SJCRH30 (cell line): ENCODE measurements around the gene PAN2. TPM values are rescaled to one million over a fixed set of nuclear protein-coding genes. Genes with fewer than 3 reads are reported as not detected.

ENCODE experiments used
- DNase-seq, 2 experiments: peaks; one replicate each; pipeline ENCODE4 v3.0.0-alpha.2; 2015 to 2020
- H3K27ac ChIP-seq: fragments of 250-450 bp; sonication (Bioruptor Pico); 2 replicates; pipeline ENCODE4 v1.5.1; 2020; ENCODE audit warnings: mild to moderate bottlenecking, moderate library complexity
- H3K27me3 ChIP-seq: fragments of 250-450 bp; sonication (Bioruptor Pico); 2 replicates; pipeline ENCODE4 v1.5.1; 2020; ENCODE audit warnings: mild to moderate bottlenecking, moderate library complexity
- H3K36me3 ChIP-seq: fragments of 250-450 bp; sonication (Bioruptor Pico); 2 replicates; pipeline ENCODE4 v1.5.1; 2020; ENCODE audit warnings: mild to moderate bottlenecking, moderate library complexity
- H3K4me1 ChIP-seq: fragments of 250-450 bp; sonication (Bioruptor Pico); 2 replicates; pipeline ENCODE4 v1.5.1; 2020; ENCODE audit warnings: mild to moderate bottlenecking, moderate library complexity
- H3K4me3 ChIP-seq: fragments of 250-450 bp; sonication (Bioruptor Pico); 2 replicates; pipeline ENCODE4 v1.5.1; 2020; ENCODE audit warnings: mild to moderate bottlenecking, moderate library complexity
- H3K9me3 ChIP-seq: fragments of 250-450 bp; sonication (Bioruptor Pico); replicated peaks from 2 replicates; pipeline ENCODE4 v1.5.1; 2020; ENCODE audit warnings: mild to moderate bottlenecking, moderate library complexity
- total RNA-seq: library from RNA; depleted of rRNA; stranded (reverse); fragments of >200 nt; shearing (Covaris generic); gene quantifications from 2 replicates; pipeline ENCODE4 v1.2.3, GENCODE V29; 2014; rRNA removed

Gene PAN2
- 25.5 and 27.9 TPM in 2 replicates for total RNA-seq

- peak within 1 kb of the TSS; percentile 64 for H3K4me3 ChIP-seq
- H3K36me3 ChIP-seq, result no peaks in the 10 kb centered on the region
- peak; percentile 96 to 98 for DNase-seq
- H3K27me3 ChIP-seq, result no peaks in the 10 kb centered on the region
- no peaks in the 10 kb centered on the region for H3K9me3 ChIP-seq
- H3K27ac ChIP-seq, result peak within 1 kb of the TSS; percentile 88
- H3K4me1 ChIP-seq, result peaks cover 8% of the 10 kb centered on the region; the same call in 1 of the 2 replicates
Measured at GRCh38 chr12:56333679-56334489, at the start of gene PAN2. TSS of gene PAN2 (minus strand) at chr12:56334000. CDS start at chr12:56333094, 906 bp downstream.

DNA sequence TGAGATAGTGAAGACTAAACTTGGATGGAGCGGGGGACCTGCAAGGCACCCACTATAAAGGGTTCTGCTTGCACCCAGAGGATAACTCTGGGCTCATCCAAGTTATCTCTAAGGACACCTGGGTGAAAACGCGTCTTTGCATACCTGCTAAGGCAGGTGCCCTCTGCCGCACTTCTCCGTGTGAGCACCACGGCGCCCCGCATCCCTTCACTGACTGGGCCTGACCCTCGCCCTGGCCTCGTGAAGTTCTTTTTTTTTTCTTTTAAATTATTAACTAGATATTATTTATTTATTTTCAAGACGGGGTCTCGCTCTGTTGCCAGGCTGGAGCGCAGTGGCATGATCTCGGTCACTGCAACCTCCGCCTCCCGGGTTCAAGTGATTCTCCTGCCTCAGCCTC, 48.8 kb upstream of the PAN2 start:
- Histone ChIP-seq H3K4me3 (no peak overlapping the region), H3K4me1 (peaks cover 5% of the 10 kb centered on the region; the same call in 1 of the 2 replicates), H3K9me3 (no peaks in the 10 kb centered on the region), H3K27ac (no peak overlapping the region), H3K36me3 (no peaks in the 10 kb centered on the region), H3K27me3 (no peaks in the 10 kb centered on the region)
- DNase-seq, result no peak

- Histone ChIP-seq H3K36me3 (no peaks in the 10 kb centered on the region), H3K9me3 (no peaks in the 10 kb centered on the region)
- no peak for DNase-seq
Measured at GRCh38 chr12:56377989-56378316, 44.2 kb upstream of the PAN2 start.

DNA sequence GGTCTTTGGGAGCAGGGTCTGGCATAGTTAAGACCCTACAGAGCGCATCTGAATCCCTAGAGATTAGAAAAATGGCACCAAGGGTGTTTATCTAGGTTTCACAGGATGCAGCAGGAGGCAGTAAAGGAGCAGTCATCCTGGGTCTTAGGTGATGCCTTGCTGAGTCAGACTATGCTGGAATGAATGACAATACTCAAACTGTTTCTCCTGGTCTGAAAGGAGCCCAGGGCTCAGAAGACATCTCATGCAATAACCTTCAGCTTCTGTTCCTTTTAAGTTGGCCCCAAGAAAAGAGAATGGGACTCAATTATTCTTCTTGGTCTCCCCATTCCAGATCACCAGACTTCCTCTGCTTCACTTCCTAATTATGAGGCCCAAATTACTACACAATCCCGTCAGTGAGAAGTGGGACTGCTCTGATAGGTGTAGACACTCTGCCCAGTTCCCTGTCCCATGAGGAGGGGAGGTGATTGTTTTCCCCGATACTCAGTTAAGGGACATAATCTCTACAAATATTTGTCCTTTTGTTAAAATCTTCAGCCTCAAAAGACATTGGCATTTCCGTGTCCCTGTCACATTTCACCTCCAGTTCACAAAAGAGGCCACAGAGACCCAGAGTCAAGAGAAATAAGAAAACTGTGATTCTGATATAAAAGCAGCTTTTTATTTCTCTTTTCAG, 43.6 kb upstream of the PAN2 start:
- no peak for DNase-seq
- no peak overlapping the region for H3K4me3 ChIP-seq
- no peak overlapping the region for H3K27ac ChIP-seq
- H3K9me3 ChIP-seq, result no peaks in the 10 kb centered on the region
- H3K36me3 ChIP-seq, result no peaks in the 10 kb centered on the region
- H3K27me3 ChIP-seq, result 0 out of 2 replicates have a peak, but pooled peaks cover 11% of the 10 kb centered on the region
- no peaks in the 10 kb centered on the region for H3K4me1 ChIP-seq

More at GRCh38 chr12:56377989-56378316, 44.2 kb upstream of the PAN2 start:
- Histone ChIP-seq H3K4me3 (no peak overlapping the region), H3K4me1 (no peaks in the 10 kb centered on the region), H3K27ac (no peak overlapping the region), H3K27me3 (0 out of 2 replicates have a peak, but pooled peaks cover 11% of the 10 kb centered on the region)

- Histone ChIP-seq H3K27me3 (0 out of 2 replicates have a peak, but pooled peaks cover 11% of the 10 kb centered on the region), H3K4me3 (no peak overlapping the region), H3K36me3 (no peaks in the 10 kb centered on the region), H3K9me3 (no peaks in the 10 kb centered on the region), H3K4me1 (no peaks in the 10 kb centered on the region), H3K27ac (no peak overlapping the region)
- DNase-seq, result no peak
Measured at GRCh38 chr12:56375598-56376434, 42.0 kb upstream of the PAN2 start.

- H3K36me3 ChIP-seq, result no peaks in the 10 kb centered on the region
- DNase-seq, result no peak
- H3K9me3 ChIP-seq, result no peaks in the 10 kb centered on the region
- no peak overlapping the region for H3K27ac ChIP-seq
- 0 out of 2 replicates have a peak, but pooled peaks cover 11% of the 10 kb centered on the region for H3K27me3 ChIP-seq
- no peak overlapping the region for H3K4me3 ChIP-seq
- H3K4me1 ChIP-seq, result no peaks in the 10 kb centered on the region
Measured at GRCh38 chr12:56374726-56375597, 41.2 kb upstream of the PAN2 start.

DNA sequence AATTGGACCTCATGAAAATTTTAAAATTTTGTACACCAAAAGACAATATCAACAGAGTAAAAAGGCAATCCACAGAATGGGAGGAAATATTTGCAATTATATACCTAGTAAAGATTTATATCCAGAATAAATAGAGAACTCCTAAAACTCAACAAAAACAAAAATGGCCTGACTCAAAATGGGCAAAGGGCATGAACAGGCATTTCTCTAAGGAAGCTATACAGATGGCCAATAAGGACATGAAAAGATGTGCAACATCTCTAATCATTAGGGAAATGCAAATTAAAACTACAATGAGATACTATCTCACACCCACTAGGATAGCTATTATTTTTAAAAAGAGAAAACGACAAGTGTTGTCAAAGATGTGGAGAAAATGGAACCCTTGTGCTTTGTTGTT, 39.7 kb upstream of the PAN2 start:
- H3K36me3 ChIP-seq, result no peaks in the 10 kb centered on the region
- H3K4me1 ChIP-seq, result no peaks in the 10 kb centered on the region
- no peak for DNase-seq
- no peaks in the 10 kb centered on the region for H3K9me3 ChIP-seq
- H3K4me3 ChIP-seq, result no peak overlapping the region
- 0 out of 2 replicates have a peak, but pooled peaks cover 11% of the 10 kb centered on the region for H3K27me3 ChIP-seq
- no peak overlapping the region for H3K27ac ChIP-seq

DNA sequence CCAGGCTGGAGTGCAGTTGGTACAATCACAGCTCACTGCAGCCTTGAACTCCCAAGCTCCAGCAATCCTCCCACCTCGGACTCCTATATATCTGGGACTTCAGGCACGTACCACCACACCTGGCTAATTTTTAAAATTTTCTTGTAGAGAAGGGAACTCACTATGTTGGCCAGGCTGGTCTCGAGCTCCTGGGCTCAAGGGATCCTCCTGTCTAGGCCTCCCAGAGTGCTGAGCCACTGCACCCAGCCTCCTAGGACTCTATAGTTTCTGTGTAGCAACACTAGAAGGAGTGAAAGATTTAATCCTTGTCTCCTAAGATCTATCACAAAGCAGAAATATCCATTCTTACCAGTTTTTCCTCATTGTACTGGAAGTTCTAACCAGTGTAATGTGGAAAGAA, 33.1 kb upstream of the PAN2 start:
- Histone ChIP-seq H3K9me3 (no peaks in the 10 kb centered on the region), H3K4me1 (no peaks in the 10 kb centered on the region), H3K4me3 (no peak overlapping the region), H3K36me3 (no peaks in the 10 kb centered on the region), H3K27ac (no peak overlapping the region), H3K27me3 (no peaks in the 10 kb centered on the region)
- DNase-seq, result no peak

DNA sequence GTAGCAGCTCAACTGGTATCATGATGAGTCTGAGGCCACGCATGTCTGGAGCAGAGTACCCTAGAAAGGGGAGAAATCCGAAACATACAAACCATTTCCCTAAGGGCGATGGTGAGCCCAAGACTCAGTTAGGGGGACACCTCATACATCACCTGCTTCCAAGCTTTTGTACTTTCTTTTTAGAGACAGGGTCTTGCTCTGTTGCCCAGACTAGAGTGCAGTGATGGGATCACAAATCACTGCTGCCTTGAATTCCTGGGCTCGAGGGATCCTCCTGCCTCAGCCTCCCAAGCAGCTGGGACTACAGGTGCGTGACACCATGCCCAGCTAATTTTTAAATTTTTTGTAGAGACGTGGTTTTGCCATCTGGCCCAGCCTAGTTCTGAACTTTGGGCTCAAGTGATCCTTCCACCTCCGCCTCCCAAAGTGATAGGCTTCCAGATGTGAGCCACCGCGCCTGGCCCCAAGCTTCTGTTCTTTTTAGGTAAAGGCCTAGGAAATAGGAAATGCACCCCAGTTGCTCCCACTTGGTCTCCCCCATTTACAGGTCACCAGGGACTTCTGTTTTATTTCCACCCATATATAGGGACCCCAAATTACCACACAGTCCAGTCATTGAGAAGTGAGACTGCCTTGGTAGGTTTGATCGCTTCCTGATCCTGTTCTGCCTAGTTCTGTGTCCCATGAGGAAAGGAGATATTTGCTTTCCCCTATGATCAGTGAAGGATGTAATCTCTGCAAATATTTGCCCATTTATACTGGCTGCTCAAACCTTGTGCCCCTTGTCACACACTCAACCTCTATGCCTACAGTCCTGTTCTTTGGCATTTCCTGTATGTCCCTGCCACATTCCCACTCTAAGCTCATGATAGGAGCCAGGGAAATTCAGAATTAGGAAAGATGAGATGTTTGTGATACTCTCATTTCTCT, 28.6 kb upstream of the PAN2 start, which contains the start of gene APOF:
APOF (minus strand) TSS at position 728 of the 930 bp plus-strand sequence; CDS start at position 616, 112 bp downstream.
- DNase-seq, result no peak
- Histone ChIP-seq H3K4me3 (no peak within 1 kb of the TSS), H3K27ac (no peak within 1 kb of the TSS), H3K36me3 (no peaks in the 10 kb centered on the region), H3K4me1 (peaks cover 5% of the 10 kb centered on the region; the same call in 1 of the 2 replicates), H3K27me3 (no peaks in the 10 kb centered on the region), H3K9me3 (no peaks in the 10 kb centered on the region)

GRCh38 chr12:56361487-56362129, 27.8 kb upstream of the PAN2 start:
- H3K4me3 ChIP-seq, result no peak overlapping the region
- DNase-seq, result no peak
- H3K9me3 ChIP-seq, result no peaks in the 10 kb centered on the region
- H3K4me1 ChIP-seq, result peaks cover 5% of the 10 kb centered on the region; the same call in 1 of the 2 replicates
- H3K36me3 ChIP-seq, result no peaks in the 10 kb centered on the region
- no peaks in the 10 kb centered on the region for H3K27me3 ChIP-seq
- no peak overlapping the region for H3K27ac ChIP-seq

DNA sequence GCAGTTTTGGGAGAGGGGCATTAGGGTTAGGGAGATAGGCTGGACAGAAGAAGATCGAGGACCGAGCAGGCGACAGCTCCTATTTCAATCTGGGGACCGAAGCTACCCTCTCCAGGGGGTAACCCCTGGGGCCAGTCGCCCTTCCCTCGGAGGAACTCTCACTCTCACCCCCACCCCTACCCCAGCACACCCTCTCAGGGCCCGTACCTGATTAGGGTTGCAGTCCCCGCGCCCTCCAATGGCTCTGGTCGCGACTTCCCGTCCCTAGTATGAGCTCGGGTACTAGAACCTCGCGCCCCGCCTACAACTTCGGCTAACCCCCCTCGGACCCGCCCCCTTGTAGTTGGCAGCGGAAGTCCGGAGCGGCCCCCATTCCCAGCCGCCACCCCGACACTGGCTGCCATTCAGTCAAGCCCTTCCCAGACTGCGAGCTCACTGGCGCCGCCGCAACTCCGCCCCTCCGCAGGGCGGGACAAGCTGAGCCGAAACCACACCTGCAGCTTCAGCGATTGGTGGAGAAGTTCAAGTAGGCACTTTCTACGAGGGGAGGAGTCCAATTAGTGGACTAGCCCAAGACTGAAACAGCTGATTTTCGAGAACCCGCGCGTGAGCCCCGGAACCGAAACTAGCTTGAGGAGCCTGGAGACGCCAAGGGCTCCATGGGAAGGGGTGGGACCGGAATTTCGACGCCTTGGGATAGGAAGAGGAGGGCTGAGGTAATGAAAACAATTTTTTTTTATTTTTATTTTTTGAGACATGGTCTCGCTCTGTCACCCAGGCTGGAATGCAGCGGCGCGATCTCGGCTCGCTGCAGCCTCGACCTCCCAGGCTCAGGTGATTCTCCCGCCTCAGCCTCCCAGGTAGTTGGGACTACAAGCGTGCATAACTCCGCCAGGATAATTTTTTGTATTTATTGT, 26.3 kb upstream of the PAN2 start, which contains the start of gene STAT2:
STAT2 (minus strand) TSS at position 257 of the 917 bp plus-strand sequence. CDS start 3,536 bp downstream, outside the sequence.
- DNase-seq, result peak; percentile 99
- Histone ChIP-seq H3K9me3 (no peaks in the 10 kb centered on the region), H3K4me3 (peak within 1 kb of the TSS; percentile 67), H3K36me3 (no peaks in the 10 kb centered on the region; the same call in 1 of the 2 replicates), H3K4me1 (peaks cover 5% of the 10 kb centered on the region; the same call in 1 of the 2 replicates), H3K27me3 (no peaks in the 10 kb centered on the region), H3K27ac (peak within 1 kb of the TSS; percentile 24; the same call in 1 of the 2 replicates)
